HG02884 (cell line): Measurements from ENCODE around the gene ORAI3.

ENCODE experiments used
- ATAC-seq: cut with Tn5 transposase; IDR thresholded peaks from one replicate; pipeline ENCODE4 v1.9.1; 2021; ENCODE audit warnings: mild to moderate bottlenecking, moderate library complexity; ENCODE audit not compliant: unreplicated experiment

ORAI3 gene

DNA sequence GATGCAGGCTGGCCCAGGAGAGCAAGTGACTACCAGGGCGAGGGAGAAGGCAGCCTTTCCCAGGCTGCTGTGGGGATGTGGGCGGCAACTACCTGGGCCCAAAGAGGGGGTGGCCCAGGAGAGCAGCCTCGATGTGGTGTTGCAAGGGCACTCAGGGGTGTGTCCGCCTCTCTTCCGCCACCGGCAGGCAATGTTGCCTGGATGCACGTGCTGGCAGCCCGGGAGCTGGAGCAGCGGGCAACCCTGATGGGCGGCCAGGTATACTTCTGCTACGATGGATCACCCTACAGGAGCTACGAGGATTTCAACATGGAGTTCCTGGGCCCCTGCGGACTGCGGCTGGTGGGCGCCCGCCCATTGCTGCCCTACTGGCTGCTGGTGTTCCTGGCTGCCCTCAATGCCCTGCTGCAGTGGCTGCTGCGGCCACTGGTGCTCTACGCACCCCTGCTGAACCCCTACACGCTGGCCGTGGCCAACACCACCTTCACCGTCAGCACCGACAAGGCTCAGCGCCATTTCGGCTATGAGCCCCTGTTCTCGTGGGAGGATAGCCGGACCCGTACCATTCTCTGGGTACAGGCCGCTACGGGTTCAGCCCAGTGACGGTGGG, 38.8 kb downstream of the ORAI3 start:
- ATAC-seq, result no peak

DNA sequence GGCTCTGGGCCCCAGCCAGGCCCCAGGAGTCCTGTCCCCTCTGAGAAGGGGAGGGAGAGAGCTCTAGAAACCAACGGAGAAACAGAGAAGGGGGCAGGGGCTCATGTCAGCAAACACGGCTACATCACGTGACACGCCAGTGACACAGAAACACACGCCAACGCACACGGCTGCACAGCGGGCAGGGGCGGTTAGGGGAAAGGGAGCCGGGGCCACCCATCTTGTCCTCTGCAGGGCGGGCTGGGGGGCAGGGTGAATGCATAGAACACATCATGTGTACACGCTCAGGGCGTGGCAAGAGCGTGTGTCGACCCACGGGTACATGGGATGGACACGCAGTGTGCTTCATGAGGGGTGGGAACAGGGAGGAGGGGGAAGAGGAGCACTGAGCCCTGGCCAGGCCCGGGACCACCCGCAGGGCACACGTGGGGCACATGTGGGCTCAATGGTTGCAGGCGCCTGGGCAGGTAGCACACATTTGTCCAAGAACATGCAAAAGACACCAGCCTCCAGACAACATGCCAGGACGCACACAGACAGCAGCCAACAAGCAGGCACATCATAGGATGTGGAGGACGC, 40.7 kb downstream of the ORAI3 start:
- no peak for ATAC-seq

DNA sequence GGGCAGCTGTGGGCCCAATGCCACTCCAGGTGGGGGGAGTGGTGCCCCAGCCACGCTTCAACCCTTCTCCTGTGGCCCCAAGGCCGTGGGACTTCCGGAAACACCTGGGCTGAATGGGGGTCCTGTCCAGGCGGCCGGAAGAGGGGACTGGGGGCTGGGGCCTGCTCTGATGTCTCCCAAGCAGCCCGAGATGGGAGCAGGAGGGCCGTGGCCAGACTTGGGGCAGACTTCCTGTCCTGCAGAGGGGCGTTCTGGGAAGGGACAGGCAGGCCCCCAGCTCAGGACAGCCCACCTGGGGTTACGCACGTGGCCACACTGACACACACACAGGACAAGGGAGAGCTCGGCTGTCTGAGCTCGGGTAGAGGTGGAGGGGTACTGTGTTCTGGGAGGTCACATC, 41.2 kb downstream of the ORAI3 start:
- ATAC-seq, result no peak

DNA sequence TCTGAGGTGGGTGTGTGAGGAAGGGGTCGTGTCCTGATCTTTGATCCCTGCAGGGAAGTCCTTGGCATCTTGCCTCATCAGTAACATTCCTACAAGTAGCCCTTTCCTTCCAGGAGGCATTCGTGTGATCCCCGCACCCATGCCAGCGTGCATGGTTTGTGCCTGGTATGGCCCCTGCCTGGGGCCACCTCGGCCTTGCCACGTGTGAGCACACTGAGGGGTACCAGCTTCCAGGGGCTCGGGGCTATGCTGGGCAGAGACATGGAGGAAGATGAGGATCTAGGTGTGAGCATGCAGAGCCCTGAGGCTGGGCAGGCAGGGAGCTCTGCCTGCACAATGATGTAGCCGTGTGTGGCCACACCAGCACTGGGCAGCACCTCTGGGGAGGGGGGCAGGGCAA, 42.2 kb downstream of the ORAI3 start:
- ATAC-seq, result no peak

DNA sequence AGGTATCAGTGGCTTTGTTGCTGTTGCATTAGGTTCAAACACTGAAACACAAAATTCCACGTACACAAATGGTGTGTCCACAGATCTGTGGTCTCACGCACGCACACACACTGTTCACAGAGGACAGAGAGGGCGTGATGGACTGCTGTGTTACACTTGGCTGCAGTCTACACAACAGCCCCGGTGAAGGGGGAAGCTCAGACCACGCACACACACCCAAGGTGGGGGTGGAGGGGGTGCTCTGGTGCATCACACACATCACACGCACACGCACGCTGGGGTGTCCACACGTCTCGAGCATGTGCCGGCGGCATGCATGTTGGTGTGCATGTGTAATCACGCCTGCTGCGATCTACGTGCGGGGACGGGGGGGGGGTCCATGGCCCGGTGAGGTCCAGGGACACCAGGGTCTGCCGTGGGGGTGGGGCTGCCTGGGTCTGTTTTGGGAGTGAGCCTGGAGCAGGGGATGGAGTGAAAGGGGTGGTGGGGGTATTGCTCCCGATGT, 43.5 kb downstream of the ORAI3 start:
- ATAC-seq, result no peak

DNA sequence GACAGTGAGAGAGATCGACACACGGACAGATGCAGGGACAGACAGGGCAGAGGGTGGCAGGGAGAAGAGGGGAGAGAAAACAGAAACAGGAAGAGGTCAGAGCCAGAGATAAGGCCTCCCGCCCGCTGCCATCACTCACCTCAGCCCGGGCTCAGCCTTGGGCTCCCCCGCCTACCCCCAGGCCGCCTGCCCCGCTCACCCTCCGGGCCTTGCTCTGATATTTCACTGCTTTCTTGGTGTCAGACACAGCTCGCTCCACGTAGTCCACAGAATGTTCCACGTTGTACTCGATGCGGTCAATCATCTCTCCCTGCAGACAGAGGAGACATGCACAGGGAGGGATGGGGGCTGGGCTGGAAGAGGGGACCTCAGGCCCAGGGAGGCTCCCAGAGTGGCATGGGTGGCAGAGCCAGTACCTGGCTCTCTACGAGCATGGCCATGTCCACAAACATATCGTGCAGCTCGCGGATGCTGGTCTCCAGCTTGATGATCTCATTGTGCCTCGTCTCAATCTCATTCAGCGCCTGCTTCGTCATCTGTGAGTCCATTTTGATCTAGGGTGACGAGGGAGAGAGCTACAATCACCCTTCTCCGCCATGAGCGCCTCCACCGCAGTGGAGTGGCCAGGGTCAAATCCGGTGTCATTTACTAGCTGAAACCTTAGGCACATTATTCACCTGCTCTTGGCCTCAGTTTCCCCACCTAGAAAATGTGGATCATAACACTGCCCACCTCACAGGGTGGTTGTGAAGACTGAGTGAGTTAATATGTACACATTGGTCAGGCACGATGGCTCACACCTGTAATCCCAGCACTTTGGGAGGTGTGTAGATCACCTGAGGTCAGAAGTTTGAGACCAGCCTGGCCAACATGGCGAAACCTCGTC, 44.3 kb downstream of the ORAI3 start:
- ATAC-seq, result no peak

DNA sequence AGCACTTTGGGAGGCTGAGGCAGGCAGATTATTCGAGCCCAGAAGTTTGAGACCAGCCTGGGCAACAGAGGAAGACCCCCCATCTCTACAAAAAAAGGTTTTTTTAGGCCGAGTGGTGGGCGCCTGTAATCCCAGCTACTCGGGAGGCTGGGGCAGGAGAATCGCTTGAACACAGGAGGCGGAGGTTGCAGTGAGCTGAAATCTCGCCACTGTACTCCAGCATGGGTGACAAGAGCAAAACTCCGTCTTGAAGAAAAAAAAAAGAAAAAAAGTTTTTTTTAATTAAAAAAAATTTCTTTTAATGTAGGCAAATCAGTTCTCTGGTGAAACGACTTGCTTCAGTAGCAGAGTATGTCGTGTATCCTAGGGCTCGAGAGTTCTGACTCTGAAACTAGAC, 47.1 kb downstream of the ORAI3 start:
- no peak for ATAC-seq

DNA sequence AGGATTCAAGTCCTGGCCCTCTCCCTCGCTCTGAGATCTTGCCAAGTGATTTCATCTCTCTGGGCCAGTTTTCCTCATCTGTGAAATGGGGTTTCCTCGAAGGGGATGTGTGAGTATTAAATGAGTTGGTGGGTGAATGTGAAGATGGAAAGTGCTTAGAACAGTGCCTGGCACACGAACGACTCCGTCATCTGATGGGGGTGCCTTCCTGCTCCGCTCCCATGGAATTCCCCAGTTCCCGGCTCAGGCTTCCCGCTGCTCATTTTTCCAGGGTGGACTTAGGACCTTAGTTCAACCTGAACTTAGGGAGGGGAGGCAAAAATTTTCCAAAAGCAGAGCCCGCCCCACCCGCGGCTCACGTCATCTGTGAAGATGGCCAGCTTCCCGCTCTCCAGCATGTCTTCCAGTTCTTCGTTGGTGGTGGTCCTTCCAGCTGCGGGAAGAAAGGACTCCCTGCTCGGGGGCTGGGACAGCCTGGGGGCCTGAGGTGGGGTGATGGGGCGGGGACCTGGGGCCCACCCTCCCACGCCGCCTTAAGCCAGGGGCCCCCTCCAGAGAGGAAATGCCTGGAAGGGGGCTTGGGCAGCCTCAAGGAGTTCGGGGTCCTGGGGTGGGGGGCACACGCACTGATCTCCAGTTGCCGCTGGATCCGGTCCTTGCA, 47.6 kb downstream of the ORAI3 start:
- no peak for ATAC-seq

DNA sequence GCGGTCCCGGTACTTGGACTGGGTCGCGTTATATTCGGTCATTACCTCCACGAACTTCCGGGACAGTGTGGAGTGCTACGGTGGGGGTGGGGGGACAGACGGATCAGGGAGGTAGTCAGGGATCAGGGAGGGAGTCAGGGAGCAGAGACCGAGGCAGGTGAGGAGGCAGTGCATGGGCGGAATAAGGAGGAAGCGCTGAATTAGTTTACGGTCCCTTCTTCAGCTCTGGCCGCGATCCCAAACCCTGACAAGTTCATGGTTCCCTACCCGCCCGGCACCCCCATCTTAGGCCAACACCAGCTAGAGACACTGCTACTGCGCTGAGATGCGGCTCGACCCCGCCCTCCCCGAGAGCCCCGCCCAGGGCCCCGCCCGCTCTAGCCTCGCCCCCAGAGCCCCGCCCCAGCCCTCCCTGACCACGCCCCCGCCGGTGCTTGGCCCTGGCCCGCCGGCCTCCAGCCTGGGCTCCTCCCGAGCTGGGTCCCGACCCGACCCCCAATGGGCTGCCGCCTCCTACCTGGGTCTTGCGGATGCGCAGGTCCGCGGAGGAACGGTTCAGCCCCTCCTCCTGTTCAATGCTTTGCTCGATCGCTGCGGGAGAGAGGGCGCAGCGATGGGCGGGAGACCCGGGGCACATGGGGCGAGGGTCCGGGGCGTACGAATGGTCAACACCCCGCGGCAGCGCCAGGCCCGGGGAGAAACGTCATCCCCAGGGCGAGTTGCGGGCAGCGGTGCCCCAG, 48.3 kb downstream of the ORAI3 start:
- ATAC-seq, result peak; percentile 86

DNA sequence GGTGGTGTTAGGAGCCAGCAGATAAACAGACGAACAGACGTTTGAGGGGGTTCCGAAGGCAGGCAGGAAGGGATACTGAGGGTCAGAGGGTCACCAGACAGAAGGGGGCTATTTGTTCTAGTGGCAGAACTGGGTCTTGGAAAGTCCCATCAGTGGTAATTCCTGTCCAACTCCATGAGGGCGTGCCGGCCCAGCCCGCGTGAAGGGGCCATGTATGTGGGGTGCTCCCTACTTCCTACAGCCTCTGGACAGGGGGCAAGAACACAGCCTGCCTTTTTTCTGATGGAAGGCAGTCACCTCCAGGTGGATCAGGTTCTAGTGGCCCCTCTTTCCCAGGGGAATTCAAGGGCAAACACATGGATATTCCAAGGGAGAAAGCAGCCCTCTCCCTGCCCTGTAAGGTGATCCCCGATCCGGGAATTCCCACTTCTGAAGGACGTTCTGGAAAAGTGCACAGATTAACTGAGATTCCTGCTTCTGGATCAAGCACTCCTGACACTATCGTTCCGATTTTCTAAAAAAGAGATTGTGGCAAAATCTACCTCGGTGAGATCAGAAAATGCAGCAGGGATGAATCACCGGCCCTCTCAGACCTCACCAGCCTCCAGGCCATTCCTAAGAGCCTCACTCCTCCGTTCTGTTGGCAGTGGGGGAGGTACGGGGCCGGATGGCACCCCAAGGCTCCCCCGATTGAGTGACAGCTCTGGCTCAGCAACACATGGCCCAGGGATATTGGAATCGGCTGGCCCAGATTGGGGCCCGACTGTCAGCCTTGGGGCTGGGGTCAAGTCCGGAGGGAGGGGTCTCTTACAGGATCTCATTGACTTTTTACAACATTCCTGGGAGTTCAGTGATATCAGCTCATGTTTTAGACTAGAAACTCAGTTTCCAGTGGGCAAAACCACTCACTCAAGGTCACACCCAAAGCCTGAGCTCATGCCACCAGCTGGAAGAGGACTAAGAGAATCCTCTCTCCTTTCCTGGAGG, 49.1 kb downstream of the ORAI3 start:
- no peak for ATAC-seq

DNA sequence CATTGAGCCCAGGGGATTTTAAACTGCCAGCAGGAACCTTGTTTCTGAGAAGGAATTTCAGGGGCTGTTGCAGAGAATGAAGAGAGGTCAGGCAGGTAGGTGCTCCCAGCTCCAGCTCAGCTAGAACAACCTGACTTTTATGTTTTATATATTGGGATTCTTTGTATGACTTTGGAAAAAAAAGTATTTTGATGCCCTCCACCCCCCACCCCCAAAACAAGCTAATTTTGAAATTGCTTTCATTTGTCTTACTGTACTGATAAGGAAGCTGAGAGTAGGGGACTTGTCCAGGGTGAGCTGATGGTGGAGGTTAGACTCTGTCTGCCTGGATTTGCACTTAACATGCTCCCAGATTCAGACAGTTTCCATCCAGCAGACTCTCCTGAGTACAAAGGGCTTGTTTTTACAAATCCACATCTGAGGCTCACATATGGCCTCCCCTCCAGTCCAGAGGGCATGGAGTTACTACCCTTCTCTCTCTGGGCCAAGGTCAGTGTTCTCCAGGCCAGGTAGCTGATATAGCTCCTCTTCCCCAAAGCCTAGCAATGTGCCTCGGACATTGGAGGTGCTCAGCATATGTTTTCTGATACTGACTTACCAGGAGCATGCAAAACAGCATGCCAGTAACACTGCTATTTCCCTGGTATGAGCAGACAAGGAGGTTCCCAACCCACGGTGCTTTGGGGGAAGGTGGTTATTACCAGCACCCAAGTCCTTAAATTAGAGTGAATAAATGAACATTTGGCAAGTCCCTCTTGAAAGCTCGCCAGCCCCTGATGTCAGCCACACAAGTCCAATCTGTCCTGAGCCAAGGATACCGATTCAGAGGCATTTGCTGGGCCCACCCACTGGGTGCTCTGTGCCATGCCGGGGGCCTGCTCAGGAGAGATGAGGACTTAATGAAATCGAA, 50.2 kb downstream of the ORAI3 start:
- no peak for ATAC-seq

DNA sequence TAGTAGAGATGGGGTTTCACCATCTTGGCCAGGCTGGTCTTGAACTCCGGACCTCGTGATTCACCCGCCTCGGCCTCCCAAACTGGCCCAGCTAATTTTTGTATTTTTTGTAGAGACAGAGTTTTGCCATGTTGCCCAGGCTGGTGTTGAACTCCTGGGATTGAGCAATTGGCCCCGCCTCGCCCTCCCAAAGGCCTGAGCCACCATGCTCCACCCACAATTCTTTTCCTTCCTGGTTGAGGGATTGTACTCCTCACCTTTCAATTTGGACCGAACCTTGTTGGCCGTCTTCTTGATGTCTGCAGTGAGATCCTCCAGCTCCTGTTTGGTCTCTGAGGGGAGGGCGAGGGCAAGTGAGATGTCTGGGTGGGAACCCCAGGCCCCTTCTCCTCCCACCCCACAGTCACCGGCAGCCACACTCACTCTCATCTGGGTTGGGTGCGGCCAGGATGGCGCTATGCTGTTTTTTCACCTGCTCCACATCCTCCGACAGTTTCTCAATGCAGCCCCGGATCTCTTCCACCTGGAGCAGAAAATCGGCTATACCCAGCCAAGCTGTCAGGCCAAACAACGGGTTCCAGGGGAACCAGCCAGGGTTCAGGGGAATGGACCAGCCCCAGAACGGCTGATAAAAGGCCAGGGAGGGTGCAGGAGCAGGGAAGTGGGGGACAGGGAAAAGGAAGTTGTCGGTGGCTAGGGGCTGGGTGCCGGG, 52.0 kb downstream of the ORAI3 start:
- ATAC-seq, result no peak

DNA sequence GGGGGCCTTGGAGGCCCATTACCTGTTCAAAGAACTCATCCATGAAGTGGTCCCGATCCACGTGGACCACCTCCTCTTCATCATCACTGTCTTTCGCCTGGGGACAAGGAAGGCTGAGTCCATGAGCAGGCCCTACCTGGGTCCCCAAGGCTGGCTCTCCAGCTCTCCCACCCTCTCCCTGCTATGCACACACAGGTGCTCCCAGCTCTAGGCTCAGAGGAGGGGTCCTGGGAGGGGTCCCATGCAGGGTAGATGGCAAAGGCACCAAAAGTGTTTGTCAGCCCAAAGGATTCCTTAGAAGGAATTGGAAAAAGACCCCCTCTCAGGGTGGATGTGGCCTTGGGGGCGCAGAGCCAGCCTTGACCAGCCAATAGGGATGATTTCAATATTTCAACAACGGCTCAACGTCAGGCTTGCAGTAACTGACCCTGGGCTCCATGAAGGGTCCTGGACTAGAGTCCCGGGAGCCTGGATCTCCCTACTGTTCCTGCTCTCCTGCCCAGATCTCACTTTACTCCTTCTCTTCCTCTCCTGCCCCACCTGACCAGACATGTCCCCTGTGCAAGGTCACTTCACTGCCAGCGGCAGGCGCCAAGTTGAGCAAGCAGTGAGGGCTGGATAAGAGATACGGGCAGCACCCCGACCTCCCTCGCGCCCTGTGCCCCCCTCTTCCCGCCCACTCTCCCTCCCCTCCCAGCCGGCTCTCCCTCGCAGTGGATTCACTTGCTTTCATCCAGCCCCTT, 52.8 kb downstream of the ORAI3 start:
- ATAC-seq, result no peak

DNA sequence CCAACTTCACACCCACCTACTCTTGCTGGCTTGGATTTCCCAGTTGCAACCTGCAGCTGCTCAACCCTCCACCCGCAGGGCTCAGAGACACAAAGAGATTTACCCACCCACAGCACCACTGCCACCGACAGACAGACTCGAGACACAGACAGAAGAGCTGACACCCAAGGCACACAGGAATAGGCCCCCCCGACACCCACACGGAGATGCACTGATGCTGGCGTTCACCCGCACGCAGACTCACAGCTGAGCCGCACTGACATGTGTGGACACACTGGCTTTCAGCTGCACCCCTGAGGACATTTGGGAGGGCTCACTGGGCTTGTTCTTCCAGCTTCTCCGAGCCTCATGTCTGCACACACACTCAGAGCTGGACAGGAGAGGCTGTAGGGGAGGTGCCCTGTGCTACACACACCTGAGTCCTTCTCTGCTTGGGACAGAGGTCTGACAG, 53.4 kb downstream of the ORAI3 start:
- no peak for ATAC-seq

DNA sequence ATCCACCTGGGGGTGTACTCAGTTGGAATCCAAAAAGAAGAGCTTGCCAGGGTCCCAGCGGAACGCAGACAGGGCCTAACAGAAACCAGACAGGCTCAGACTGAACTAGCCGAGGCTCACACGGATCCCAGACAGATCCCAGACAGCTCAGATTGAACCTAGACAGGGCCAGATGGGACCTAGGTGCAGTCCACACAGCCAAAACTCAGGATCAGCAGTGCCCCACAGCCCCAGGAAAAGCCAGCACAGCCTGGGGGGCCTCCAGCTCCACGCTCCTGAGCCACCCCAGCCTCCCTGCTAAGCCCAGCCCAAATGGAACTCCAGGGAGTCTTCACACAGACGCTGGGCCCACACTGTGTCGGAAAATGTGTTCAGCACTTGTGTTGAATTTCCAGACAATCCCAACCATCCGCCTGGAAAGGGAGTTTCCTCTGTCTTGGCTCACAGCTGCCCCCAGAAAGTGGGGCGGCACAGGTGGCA, 54.0 kb downstream of the ORAI3 start:
- ATAC-seq, result no peak

DNA sequence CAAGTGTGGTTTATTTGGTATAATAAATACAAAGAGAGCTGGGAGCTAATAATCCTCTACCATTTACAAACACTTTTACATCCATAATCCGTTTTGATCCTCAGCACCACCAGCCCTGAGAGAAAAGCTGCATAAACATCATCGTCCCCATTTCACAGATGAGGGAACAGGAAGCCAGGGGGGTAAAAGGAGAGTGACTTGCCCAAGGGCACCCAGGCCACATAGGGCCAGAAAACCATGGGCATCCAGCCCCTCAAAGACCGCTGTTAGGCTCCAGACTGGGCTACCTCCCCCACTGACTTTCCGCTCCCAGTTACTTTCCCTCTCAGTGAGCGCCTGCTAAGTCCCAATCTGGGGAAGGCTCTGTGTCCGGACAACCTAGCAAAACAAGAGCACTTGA, 54.9 kb downstream of the ORAI3 start:
- ATAC-seq, result no peak
